Skin of body (tissue), 2 donors: ENCODE results near the gene CTNNA3. TPM values are rescaled to one million over a fixed set of nuclear protein-coding genes. Genes with fewer than 3 reads are reported as not detected.

ENCODE experiments used
- DNase-seq: peaks from one replicate; lab custom pipeline; 2025; lab: John Stamatoyannopoulos, UW
- total RNA-seq: library from RNA; depleted of rRNA; stranded (reverse); fragments of >200 nt; gene quantifications from one replicate; pipeline ENCODE4 v1.2.3, GENCODE V29; 2014

The CTNNA3 gene
- total RNA-seq, 1 donor from 2014 or later, result 7.1 TPM

DNA sequence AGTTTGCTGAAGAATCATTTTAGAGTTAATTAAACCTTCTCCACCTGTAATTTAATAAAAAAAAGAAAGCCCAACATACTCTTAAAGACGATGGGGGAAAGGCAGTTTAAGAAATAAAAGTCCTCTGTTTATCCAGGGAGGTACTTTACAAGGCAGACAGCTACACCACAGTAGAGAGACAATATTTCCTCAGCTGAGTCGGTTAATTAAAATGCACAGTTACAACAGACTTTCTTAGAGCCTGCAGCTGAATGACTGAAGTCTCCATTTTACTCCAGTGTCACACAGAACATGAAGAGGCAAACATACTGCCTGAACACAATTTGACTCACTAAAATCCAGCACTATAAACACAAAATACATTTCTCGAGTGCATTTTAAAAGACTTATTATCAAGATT, 755.0 kb downstream of the CTNNA3 start:
- DNase-seq, result no peak

DNA sequence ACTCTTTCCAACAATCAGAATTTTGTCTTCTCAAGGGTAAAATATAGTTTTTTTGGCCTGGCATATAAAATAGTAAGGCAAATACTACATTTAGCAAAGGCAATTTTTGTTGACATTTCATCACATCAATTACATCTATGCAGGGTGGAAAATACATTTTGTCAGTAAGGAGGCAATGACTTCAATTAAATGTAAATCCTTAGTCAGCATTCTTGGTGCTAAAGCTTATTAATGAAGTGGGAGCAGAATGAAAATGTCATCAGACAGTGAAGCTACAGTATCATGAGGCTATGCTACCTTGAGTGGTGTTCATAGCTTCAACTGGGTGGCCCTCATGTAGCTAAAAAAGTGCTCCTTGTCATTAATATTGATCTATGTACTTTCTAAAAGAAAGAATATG, 761.3 kb downstream of the CTNNA3 start:
- no peak for DNase-seq

DNA sequence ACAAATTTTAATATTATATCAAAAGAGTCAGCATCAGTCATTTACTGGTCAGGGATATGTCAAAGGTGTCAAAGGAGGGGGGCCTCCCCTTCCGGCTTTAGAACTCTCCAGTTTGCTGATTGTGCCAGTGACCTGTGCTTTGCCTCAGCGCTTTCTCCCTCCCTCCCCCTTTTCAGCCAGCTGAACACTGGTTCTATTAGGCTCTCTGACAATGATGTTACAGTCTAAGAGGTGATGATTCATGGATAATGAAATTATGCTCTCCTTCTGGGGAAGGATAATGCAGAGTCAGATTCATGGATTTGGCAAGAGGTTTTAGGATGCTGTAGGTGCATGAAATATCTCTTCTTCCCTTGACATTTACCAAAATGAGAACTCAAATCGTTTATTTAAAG, 764.0 kb downstream of the CTNNA3 start:
- DNase-seq, result no peak

DNA sequence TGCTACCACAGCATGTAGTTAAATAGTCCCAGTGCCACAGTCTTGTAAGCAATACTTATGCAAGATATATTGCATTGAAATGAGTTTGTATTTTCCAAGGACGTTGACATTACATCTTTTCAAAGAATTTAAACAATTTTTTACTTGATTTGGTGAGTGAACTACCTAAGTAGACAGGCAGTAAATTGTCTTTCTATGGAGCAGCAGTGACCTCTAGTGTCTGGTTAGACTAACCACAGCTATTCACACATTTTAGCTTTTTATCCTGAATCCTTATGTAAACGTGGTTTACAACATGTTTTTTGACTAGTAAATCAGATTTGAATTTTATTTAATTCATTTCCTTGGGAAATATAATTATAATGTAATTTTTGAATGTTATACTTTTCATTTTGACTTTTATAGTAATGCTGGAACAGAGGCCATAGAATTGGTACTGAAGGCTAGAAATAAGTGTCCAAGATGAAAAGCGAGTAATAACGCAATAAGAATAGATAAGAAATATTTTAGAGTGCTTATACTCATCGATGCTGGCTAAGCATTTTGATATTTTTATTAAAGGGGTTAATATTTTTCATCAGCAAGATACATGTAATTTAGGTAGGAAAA, 764.6 kb downstream of the CTNNA3 start:
- DNase-seq, result peak; percentile 46

DNA sequence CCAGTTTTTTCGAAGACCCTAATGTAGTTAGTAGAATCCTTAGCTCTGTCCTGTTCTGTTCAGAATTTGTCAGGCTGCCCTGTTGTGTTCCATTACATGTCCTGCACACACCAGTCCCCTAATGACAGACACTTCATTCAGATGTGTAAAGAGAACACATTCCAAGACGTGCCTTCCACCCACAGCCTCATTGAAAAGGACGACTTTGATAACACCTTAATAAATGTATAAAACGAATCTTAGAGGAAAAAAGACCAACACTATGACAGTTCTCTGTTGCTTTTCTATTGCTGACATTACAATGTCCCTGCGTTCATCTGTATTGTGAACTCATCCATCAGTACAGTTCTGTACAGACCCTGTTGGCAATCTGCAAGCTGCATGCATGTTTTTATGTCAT, 766.6 kb downstream of the CTNNA3 start:
- no peak for DNase-seq

DNA sequence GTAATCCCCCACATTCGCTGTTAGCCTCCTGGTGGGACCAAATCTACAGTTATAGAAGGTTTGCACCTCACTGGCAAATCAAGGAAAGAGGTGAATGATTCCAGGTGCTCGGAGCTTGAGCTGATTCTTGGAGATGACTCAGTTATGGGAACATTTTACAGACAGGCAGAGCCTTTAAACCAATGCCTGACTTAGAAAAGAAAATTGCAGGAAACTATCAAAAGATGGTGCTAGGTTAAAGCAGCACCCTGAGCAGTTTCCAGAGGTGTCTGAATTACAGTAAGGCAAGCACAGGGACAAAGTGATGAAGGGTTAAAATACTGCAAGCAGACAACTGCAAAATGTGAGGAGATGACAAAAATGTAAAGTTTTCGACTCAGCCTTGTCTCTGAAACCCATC, 767.2 kb downstream of the CTNNA3 start:
- no peak for DNase-seq

DNA sequence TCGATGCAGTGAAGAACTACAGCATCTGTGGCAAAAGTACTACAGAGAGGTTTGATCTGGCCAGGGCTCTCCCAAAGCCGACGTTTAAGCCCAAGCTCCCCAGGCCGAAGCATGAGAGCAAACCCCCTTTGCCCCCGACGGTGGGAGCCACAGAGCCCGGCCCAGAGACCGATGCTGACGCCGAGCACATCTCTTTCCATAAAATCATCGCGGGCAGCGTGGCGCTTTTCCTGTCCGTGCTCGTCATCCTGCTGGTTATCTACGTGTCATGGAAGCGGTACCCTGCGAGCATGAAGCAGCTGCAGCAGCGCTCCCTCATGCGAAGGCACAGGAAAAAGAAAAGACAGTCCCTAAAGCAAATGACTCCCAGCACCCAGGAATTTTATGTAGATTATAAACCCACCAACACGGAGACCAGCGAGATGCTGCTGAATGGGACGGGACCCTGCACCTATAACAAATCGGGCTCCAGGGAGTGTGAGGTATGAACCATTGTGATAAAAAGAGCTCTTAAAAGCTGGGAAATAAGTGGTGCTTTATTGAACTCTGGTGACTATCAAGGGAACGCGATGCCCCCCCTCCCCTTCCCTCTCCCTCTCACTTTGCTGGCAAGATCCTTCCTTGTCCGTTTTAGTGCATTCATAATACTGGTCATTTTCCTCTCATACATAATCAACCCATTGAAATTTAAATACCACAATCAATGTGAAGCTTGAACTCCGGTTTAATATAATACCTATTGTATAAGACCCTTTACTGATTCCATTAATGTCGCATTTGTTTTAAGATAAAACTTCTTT, 767.8 kb downstream of the CTNNA3 start:
- DNase-seq, result no peak

DNA sequence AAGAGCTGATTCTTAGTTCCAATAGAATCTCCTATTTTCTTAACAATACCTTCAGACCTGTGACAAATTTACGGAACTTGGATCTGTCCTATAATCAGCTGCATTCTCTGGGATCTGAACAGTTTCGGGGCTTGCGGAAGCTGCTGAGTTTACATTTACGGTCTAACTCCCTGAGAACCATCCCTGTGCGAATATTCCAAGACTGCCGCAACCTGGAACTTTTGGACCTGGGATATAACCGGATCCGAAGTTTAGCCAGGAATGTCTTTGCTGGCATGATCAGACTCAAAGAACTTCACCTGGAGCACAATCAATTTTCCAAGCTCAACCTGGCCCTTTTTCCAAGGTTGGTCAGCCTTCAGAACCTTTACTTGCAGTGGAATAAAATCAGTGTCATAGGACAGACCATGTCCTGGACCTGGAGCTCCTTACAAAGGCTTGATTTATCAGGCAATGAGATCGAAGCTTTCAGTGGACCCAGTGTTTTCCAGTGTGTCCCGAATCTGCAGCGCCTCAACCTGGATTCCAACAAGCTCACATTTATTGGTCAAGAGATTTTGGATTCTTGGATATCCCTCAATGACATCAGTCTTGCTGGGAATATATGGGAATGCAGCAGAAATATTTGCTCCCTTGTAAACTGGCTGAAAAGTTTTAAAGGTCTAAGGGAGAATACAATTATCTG, 768.6 kb downstream of the CTNNA3 start:
- peak; percentile 6 for DNase-seq

DNA sequence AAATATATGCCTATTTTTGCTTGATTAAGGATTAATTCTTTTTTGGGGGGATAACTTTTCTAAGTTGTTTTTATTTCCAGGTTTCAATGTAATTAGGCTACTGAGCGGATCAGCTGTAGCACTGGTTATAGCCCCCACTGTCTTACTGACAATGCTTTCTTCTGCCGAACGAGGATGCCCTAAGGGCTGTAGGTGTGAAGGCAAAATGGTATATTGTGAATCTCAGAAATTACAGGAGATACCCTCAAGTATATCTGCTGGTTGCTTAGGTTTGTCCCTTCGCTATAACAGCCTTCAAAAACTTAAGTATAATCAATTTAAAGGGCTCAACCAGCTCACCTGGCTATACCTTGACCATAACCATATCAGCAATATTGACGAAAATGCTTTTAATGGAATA, 769.2 kb downstream of the CTNNA3 start:
- DNase-seq, result no peak

DNA sequence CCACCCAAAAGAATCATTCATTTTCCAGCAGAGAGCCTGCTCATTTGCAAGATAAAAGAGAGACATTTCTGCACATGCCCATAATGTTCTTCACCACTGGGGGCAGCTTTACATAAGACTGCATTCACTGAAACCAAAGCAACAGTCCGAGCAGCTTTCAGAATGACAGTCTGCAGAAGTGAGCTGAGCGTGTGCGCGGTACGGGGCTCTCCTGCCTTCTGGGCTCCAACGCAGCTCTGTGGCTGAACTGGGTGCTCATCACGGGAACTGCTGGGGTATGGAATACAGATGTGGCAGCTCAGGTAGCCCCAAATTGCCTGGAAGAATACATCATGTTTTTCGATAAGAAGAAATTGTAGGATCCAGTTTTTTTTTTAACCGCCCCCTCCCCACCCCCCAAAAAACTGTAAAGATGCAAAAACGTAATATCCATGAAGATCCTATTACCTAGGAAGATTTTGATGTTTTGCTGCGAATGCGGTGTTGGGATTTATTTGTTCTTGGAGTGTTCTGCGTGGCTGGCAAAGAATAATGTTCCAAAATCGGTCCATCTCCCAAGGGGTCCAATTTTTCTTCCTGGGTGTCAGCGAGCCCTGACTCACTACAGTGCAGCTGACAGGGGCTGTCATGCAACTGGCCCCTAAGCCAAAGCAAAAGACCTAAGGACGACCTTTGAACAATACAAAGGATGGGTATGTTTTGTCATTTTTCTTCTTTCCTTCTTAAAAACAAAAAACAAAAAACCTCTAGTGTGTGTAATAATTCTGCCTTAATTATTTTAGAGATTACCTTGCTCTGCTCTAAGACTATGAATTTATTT, 769.9 kb downstream of the CTNNA3 start, which contains the start of gene LRRTM3:
Gene LRRTM3 (plus strand): TSS at position 141 of the 820 bp plus-strand sequence.
- peak; percentile 88 for DNase-seq

DNA sequence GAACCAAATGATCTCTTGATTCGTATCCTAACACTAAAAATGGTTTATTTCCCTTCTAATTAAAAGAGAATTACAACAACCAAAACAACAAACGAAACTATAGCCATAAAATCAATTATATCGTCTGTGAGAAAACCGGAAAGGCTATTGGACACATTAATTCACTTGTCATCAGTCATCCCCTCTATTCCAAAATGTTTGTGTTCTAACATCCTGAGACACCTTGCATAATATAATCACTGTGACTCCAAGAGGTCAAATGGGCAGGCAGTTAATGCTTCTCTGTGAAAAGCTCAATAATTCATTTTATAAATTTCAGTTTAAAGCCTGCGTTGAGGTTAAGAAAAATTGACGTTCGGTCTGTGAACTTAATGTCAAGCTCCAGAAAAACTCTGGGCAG, 770.6 kb downstream of the CTNNA3 start:
- DNase-seq, result no peak

DNA sequence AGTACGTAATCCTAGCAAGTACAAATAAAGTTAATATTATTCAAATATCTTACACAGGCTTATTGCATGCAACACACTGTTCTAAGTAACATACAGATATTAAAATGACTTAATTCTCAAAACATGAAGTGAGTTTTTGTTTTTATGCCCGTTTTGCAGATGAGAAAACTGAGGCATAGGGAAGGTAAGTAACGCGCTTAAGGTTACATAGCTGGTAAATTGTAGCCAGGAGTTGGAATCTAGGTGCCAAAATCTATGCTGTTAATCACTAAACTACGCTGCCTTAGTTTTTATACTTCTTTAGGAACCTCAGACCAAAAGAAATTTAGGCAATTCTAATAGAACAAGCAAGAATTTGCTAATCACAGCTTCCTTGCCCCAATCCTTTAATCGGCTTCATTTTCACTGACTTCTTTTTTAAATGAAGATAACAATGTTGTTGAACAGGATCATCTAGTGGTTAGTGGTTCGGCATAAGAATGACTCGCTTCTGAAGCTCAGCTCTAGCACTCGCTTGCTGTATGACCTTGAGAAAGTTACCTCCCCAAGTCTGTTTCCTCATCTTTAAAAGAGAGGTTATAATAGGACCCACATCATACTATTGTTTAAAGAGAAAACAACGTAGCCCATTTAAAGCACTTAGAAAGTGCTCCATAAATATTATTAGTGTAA, 771.2 kb downstream of the CTNNA3 start:
- no peak for DNase-seq

DNA sequence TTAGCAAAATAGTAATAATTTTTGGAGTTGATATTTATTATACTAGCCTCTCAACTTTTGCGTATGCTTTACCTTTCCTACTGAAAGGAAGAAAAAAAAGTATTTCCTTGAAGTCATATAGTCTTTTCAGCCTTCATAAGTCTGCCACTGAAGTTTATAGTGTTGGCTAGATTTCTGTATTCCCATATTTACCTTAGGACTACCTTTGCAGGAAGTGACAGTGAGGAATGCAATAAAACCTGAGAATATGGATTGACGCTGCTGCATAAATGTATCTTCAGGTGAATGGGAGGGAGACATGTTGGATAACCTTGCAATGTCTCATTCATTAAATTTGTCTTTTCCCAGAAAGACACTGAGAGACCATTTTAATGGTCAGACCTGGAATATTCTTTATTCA, 776.7 kb downstream of the CTNNA3 start:
- no peak for DNase-seq

DNA sequence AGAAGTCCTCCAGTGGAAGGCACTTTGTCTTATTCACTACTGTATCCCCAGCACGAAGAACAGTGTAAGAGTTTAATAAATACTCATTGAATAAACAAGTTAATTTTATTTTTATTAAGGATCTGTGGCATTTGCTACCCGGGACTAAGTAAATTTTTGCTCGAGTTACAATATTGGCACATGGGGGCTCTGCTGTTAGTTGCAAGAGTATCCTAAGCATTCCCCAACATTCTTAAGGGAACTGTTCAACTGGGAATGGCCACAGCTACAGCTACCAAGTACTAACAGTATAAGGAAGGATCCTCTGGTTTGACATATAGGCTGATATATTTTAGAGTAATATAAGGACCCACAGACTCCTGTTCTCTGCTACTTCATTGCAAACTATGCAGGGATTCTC, 778.9 kb downstream of the CTNNA3 start:
- no peak for DNase-seq

DNA sequence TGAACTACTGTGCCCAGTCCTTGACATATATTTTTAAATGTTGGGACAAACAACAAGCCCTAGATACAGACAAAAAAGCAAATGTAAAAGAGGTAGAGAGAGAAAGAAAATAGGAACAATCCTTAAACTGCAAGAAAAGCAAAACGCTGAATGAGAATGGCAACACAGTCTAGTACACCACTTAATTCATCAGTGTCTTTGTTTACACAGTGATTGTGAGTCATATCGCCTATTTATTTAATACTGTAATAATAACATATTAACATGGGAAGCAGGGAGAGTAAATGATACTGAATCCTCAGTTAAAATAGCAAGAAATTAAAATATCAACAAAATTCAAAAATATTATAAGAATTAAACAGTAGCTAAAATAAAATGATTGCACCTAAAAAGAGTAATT, 780.0 kb downstream of the CTNNA3 start:
- no peak for DNase-seq

DNA sequence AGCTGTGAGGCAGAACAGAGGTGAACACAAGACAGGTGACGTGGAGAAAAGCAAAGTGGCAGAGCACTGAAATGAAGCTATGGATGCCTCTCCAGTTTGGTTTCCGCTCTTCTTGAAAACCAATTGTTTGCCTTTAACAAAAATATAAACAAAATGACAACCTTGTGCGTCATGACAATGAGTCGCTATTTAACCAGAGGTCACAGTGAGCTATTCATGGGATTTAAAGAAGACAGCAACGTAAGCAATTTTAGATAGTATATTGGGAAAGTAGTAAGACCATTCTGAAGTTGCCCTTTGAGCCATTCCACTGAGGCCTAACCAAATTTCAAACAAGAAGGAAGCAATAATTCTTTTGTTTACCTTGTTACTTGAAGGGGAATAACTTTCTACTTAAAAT, 785.3 kb downstream of the CTNNA3 start:
- no peak for DNase-seq

DNA sequence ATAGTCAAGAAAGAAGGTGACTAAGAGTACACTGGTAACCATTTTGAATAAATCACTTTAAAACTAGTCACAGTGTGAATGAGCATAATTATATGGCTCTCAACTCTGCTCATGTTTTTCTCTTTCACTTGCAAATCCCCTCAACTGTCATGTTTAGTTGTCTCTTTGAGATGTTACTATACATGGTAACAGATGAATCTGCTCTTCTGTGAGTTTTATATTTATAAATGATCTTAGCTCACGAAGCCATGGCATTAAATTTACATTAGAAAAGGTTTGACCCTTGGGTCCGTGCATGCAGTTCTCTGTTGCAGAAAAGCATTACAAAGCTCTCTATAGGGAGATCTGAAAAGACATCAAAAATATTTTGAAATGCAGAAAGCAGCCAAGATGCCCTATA, 803.1 kb downstream of the CTNNA3 start:
- no peak for DNase-seq

DNA sequence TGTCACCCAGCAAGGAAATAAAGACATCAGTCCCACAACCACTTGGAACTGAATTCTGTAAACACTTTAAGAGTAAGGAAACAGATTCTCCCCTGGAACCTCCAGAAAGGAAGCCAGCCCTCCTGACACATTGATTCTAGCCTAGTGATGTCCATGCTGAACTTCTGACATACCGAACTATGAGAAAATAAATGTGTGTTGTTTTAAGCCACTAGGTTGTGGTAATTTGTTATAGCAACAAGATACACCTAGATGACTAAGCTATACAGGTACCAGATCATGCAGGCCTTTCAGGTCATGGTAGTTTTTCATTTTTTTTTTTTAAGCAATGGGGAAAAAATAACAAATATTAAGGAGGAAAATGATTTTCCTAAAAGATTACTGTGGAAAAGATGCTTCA, 807.8 kb downstream of the CTNNA3 start:
- DNase-seq, result no peak

DNA sequence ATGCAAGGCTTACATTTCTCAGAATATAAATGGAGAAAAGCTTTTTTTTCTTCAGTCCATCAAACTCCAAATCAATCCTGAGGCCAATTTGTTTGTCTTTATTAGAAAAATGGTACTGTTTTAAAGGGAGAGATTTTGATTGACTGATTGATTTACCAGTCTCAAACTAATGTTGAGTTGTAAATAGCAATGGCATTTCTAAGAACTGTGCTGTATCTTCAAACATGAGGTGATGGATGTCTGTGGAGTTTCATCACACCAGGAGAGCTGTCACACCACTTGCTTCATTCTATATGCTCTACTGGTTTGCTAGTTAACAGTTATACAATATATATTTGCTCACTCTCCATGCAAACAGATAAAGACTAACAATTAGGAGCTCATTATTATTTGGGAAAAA, 809.1 kb downstream of the CTNNA3 start:
- DNase-seq, result no peak

DNA sequence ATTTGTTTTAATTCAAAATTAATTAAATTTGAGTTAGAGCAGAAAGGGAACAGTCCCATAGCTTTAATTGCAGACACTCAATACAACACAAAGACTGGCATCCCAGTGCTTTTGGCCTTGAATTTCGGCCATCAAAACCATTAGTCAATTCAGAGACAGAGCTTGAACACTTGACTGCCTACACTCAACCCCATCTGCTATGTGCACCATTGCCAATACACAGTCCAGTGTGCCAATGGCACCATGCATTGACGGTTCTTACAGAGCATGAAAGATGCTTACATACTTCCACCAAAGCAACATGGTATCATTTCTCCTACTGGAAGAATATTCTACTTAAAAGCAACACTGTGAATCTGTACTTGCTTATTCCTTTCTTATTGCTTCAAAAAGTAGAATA, 813.7 kb downstream of the CTNNA3 start:
- DNase-seq, result no peak

DNA sequence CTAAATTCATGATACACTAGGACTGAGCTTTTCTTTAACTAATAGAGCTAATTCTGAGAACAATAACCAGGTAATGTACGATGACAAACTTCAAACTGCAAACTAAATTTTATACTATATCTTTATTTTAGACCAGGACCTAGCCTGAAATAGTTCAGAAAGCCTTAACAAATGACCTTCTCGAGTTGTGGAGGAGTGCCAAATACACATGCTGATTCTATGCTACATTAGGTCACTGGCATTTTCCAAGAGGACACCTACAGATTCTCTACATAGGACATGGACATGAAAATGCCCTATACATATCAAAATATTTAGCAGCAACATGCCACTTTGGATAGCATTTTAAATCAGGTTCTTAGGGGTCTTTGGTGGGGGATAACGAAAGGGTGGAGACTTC, 814.2 kb downstream of the CTNNA3 start:
- no peak for DNase-seq
